T-cell (primary cell): ENCODE data around the gene GHRHR. TPM values are rescaled to one million over a fixed set of nuclear protein-coding genes. Genes with fewer than 3 reads are reported as not detected.

ENCODE experiments used
- ATAC-seq, 4 experiments: fragments of 200-7000 bp in 3 of 4; fragments of 150-1000 bp in 1 of 4; cut with Tn5 transposase; replicated peaks in 1 of 4; 1 replicate in 3 of 4; 2 replicates in 1 of 4; pipeline ENCODE4 v1.10.0; 2021; ENCODE audit warnings: moderate library complexity in 3 of 4, mild to moderate bottlenecking in 2 of 4, moderate number of reproducible peaks in 1 of 4
- CTCF ChIA-PET, 2 donors: fragments of 300-600 bp; sonication (Branson Sonifier 250); formaldehyde crosslinking; loops; one replicate each; lab custom pipeline; 2022; ENCODE audit warnings: antibody characterized with exemption in 2 of 2; lab: Charles Lee
- POLR2A ChIA-PET, 2 donors: fragments of 300-600 bp; sonication (Branson Sonifier 250); formaldehyde crosslinking; loops; one replicate each; lab custom pipeline; 2022; ENCODE audit warnings: antibody characterized with exemption in 2 of 2; lab: Charles Lee
- DNase-seq, 35 experiments: peaks; one replicate each; pipeline versions ENCODE4 v3.0.0 to v3.0.0-alpha.2; 2013 to 2023
- H3K27ac ChIP-seq: one replicate; pipeline ENCODE4 v1.5.1; 2013; ENCODE audit warnings: low read length
- H3K27me3 ChIP-seq, 2 experiments: replicated peaks in 1 of 2; 1 replicate in 1 of 2; 2 replicates in 1 of 2; pipeline versions ENCODE4 v1.6.1 to v1.7.0; 2013; ENCODE audit warnings: low read length in 1 of 2, mixed read lengths in 1 of 2; ENCODE audit not compliant: control insufficient read depth in 2 of 2, insufficient read depth in 2 of 2; ENCODE audit errors: extremely low read depth in 1 of 2
- H3K36me3 ChIP-seq, 2 donors: 1 replicate in 1 of 2; 2 replicates in 1 of 2; pipeline versions ENCODE4 v1.6.1 to v1.7.0; 2013; ENCODE audit warnings: low read length in 1 of 2; ENCODE audit not compliant: control insufficient read depth in 2 of 2, insufficient read depth in 1 of 2; ENCODE audit errors: extremely low read depth in 1 of 2
- H3K4me1 ChIP-seq, 2 experiments: 1 replicate in 1 of 2; 2 replicates in 1 of 2; pipeline versions ENCODE4 v1.6.1 to v1.7.0; 2013; ENCODE audit warnings: low read length in 2 of 2, mixed read lengths in 1 of 2; ENCODE audit not compliant: insufficient read depth in 2 of 2, control insufficient read depth in 1 of 2; ENCODE audit errors: extremely low read depth in 1 of 2
- H3K4me3 ChIP-seq, 2 donors: 1 replicate in 1 of 2; 2 replicates in 1 of 2; pipeline versions ENCODE4 v1.5.1 to v1.7.0; 2013; ENCODE audit warnings: mild to moderate bottlenecking in 2 of 2, low read length in 1 of 2, moderate library complexity in 1 of 2; ENCODE audit not compliant: control insufficient read depth in 1 of 2; ENCODE audit errors: extremely low read depth in 1 of 2
- H3K9me3 ChIP-seq: 2 replicates; pipeline ENCODE4 v1.7.0; 2013
- H3K27ac Mint-ChIP-seq, 2 donors: one replicate each; pipeline ENCODE4 v1.8.0; 2020 to 2021; ENCODE audit warnings: mild to moderate bottlenecking in 2 of 2, mixed read lengths in 2 of 2
- H3K27me3 Mint-ChIP-seq, 2 donors: one replicate each; pipeline ENCODE4 v1.8.0; 2021 to 2022; ENCODE audit warnings: mixed read lengths in 2 of 2
- H3K36me3 Mint-ChIP-seq: one replicate; pipeline ENCODE4 v1.8.0; 2021; ENCODE audit warnings: mixed read lengths
- H3K4me1 Mint-ChIP-seq, 3 donors: one replicate each; pipeline ENCODE4 v1.8.0; 2020 to 2022; ENCODE audit warnings: mixed read lengths in 3 of 3, mild to moderate bottlenecking in 1 of 3
- H3K4me3 Mint-ChIP-seq, 3 donors: one replicate each; pipeline ENCODE4 v1.8.0; 2020 to 2022; ENCODE audit warnings: mild to moderate bottlenecking in 3 of 3, mixed read lengths in 3 of 3, moderate library complexity in 3 of 3
- H3K9me3 Mint-ChIP-seq, 3 donors: one replicate each; pipeline ENCODE4 v1.8.0; 2020 to 2022; ENCODE audit warnings: mixed read lengths in 3 of 3
- WGBS: methylation state at CpG from one replicate; pipeline ENCODE4 v1.1.5; 2013; ENCODE audit warnings: missing lambda C conversion rate; ENCODE audit not compliant: insufficient coverage; 5-methylcytosine and 5-hydroxymethylcytosine counted together
- total RNA-seq, 35 experiments: library from RNA in 6 of 35; stranded (reverse) in 6 of 35; fragments of 120-200 nt in 1 of 35; gene quantifications; one replicate each; pipeline versions ENCODE4 v1.2.1 to v1.2.4 and lab custom pipeline; 2013 to 2026

Gene GHRHR
- total RNA-seq, 5 donors from 2014 or later (not counting 1 experiment from before 2014, with no cell fraction given), result not detected

DNA sequence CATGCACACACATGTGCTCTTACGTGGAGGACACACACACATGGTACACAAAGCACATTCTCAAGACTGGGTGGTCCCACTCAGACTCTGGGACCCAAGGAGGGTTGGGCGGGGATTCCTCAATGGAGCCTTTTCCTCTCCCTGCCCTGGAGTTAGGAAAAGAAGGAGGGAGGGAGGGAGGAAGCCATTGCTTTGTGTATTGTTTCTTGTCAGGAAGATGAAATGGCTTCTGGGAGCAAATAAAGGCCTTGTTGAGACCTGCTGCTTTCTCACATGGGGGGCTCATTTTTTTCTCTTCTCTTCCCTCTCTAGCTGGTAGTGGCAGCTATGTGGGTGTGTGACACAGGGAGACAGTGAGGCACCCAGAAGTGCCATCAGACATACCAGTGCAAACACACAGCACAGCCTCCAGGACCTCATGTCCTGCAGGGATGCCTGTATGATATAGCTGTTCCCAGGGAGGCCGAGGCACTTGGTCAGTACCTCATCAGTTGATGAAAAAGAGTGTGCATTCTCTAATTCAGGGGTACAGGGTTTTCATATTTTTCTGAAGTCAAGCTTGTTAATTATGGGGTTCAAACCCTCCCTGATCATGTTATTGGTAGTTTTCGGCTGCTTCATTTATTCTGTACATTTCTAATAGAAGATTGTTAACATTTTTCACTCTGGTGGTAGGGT, 46.4 kb upstream of the GHRHR start:
- Histone ChIP-seq H3K27me3 (peaks cover 0 to 4% of the 10 kb centered on the region in 2 experiments), H3K27ac (no peak overlapping the region), H3K4me1 (no peaks in the 10 kb centered on the region), H3K9me3 (no peaks in the 10 kb centered on the region), H3K4me3 (no peak overlapping the region), H3K36me3 (no peaks in the 10 kb centered on the region)
- no peaks in the 10 kb centered on the region for H3K36me3 Mint-ChIP-seq
- H3K9me3 Mint-ChIP-seq, result no peaks in the 10 kb centered on the region
- no peak for ATAC-seq
- ChIA-PET POLR2A (no interaction called here), CTCF (no interaction called here)
- H3K27me3 Mint-ChIP-seq, result no peaks in the 10 kb centered on the region
- 80% methylated on average over 2 of the region's 4 CpGs for WGBS
- H3K4me3 Mint-ChIP-seq, result no peak overlapping the region
- DNase-seq, result no peak
- no peak overlapping the region for H3K27ac Mint-ChIP-seq
- H3K4me1 Mint-ChIP-seq, result no peaks in the 10 kb centered on the region

DNA sequence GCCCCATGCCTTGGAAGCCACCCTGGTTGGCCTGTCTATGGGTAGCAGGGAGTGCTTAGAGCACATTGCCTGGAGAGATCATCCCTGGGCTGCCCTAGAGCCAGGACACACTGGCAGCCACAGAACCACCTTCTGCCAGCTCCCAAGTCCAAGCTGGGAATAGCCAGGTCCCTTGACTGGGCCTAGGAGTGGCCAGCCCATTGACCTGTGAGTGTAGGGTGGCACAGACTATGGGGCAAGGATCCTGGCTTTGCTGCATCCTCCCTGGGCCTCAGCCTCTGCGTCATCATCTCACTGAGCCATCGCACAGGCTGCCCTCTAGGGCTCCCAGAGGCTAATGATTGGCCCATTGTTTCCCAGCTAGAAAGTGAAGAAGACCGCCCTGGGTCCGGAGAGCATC, 45.1 kb upstream of the GHRHR start:
- DNase-seq (no peak), ATAC-seq (no peak)
- Mint-ChIP-seq H3K4me3 (no peak overlapping the region), H3K9me3 (no peaks in the 10 kb centered on the region), H3K36me3 (no peaks in the 10 kb centered on the region), H3K27ac (no peak overlapping the region), H3K27me3 (no peaks in the 10 kb centered on the region), H3K4me1 (no peaks in the 10 kb centered on the region)
- ChIA-PET POLR2A (interaction anchor here in 1 of 2 donors (0.7 kb wide), 1 partner anchor 698 kb away, joined by 8 read pairs; no protein-coding TSS in a partner anchor), CTCF (interaction anchor here in 1 of 2 donors (0.7 kb wide), 1 partner anchor 8 kb away, joined by 7 read pairs; no protein-coding TSS in a partner anchor)
- no peak overlapping the region for H3K4me3 ChIP-seq
- H3K27me3 ChIP-seq, result peaks cover 0 to 4% of the 10 kb centered on the region in 2 experiments
- H3K9me3 ChIP-seq, result no peaks in the 10 kb centered on the region
- H3K27ac ChIP-seq, result no peak overlapping the region
- WGBS, result 85% methylated on average over 2 of the region's 4 CpGs
- no peaks in the 10 kb centered on the region for H3K36me3 ChIP-seq
- H3K4me1 ChIP-seq, result no peaks in the 10 kb centered on the region

DNA sequence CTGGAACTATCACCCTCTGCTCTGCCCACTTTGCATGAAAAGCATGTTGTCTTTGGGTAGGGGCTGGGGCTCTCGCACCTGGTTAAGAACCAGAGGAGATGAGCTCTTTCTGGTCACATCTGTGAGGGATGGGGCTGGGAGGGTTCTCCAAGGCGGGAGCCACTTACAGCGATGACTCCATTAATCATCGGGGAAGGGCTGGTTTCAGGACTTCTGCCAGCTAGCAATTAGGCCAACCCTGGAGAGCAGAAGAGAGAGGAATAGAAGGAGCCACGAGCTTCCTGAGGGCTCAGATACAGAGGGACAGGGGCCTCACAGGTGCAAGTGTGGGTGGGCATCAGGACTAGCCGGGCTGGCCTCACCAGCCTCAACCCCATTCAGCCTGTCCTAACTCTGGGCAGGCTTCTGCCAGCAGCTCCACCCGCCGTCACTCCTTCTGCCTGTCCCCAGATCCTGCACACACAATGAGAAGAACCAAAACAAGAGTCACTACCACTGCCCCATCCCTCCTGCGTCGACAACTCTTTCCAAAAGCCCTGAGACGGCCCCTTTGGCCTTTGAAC, 43.7 kb upstream of the GHRHR start:
- POLR2A ChIA-PET, result no interaction called here

DNA sequence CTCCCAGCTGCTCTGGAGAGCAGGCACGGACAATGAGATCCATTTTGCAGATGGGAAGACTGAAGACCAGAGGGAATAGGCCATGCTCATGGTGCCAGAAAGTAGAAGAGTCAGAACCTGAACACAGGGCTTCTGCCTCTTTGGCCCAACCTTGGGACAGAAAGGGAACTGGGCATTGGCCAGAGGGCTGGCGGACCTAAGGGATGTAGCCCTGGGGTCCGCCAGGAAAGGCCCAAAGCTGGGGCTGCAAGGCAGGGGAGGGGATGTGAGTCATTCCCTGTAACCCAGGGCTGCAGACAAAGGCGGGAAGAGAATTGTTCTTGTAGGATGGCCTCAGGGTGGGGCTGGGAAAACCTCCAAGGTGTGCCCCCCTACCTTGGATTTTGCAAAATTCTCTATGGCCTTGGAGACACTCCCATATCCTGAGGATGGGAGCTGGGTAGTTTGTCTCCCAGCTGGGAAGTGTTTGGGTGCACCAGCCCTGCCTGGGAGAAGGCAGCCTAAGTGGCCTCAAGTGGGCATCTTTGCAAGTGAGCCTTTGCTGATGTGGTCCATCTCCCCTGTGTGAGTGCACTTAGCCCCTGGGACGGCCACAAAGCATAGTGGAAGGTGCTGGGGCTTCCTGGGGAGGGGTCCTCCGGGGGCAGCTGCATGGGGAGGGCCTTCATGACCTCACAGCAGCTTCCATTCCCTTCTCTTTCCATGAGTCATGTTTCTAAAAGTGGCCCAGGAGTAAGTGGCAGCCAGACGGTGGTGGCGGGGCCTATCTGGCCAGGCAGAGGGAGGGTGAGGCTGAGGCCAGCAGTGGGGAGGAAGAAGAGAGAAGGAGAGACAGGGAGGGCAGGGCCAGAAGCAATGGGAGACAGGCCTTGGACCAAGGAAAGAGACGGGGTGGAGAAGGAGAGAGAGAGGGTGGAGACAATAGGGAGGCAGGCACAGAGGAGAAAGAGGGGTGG, 42.9 kb upstream of the GHRHR start:
- H3K36me3 Mint-ChIP-seq, result no peaks in the 10 kb centered on the region
- Histone ChIP-seq H3K4me1 (no peaks in the 10 kb centered on the region), H3K27ac (no peak overlapping the region), H3K36me3 (no peaks in the 10 kb centered on the region), H3K4me3 (no peak overlapping the region), H3K27me3 (no peaks in the 10 kb centered on the region), H3K9me3 (no peaks in the 10 kb centered on the region)
- no peaks in the 10 kb centered on the region for H3K4me1 Mint-ChIP-seq
- H3K9me3 Mint-ChIP-seq, result no peaks in the 10 kb centered on the region
- no peaks in the 10 kb centered on the region for H3K27me3 Mint-ChIP-seq
- WGBS, result 66% methylated on average over 4 of the region's 9 CpGs
- ATAC-seq, result no peak
- ChIA-PET POLR2A (no interaction called here), CTCF (no interaction called here)
- no peak overlapping the region for H3K27ac Mint-ChIP-seq
- H3K4me3 Mint-ChIP-seq, result no peak overlapping the region
- no peak for DNase-seq

More for the DNA sequence above, 43.7 kb upstream of the GHRHR start:
- H3K27me3 ChIP-seq, result peaks cover 0 to under 1% of the 10 kb centered on the region in 2 experiments
- no peak overlapping the region for H3K4me3 ChIP-seq
- DNase-seq (no peak), ATAC-seq (no peak)
- no peak overlapping the region for H3K4me3 Mint-ChIP-seq
- no peaks in the 10 kb centered on the region for H3K4me1 ChIP-seq
- H3K27ac ChIP-seq, result no peak overlapping the region
- H3K4me1 Mint-ChIP-seq, result no peaks in the 10 kb centered on the region
- H3K36me3 ChIP-seq, result no peaks in the 10 kb centered on the region
- WGBS, result 79% methylated on average over 8 of the region's 11 CpGs
- no peaks in the 10 kb centered on the region for H3K27me3 Mint-ChIP-seq
- no peaks in the 10 kb centered on the region for H3K9me3 ChIP-seq
- CTCF ChIA-PET, result interaction anchor here in 1 of 2 donors (0.7 kb wide), 1 partner anchor 16 kb away, joined by 3 read pairs; no protein-coding TSS in a partner anchor
- no peaks in the 10 kb centered on the region for H3K9me3 Mint-ChIP-seq
- no peak overlapping the region for H3K27ac Mint-ChIP-seq
- H3K36me3 Mint-ChIP-seq, result no peaks in the 10 kb centered on the region

DNA sequence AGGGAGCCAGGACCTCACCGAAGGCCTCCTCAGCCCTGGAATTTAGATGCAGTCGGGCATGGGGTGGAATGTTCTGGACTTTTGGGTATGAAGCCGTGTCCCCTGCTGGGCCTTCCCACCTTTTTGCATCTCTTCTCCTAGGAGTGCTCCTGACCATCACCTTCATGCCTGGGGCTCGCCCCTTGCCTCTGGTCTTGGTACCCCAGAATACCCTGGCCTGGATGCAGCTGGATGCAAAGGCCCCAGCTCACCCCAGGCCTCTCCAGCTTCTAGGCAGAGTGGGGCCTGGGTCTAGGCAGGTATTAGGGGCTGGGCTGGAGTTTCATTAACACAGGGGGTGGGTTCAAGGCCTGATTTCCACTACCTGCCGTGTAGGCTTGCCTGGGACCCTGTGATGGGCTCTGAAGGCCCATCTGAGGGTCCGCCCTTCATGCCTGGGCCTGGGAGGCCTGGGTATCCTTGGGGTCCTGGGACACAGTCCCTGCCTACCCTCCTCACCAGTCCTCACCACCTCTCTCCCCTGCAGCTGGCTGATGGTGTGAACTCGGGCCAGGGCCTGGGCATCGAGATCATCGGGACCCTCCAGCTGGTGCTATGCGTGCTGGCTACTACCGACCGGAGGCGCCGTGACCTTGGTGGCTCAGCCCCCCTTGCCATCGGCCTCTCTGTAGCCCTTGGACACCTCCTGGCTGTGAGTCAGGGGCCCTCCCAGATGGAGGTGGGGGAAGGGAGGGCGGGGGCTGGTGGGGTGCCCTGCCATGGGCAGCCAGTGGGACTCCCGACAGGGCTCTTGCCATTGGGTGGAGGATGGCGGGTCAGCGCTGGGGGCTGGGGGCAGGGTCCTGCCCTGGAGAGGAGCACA, 42.0 kb upstream of the GHRHR start:
- WGBS, result 92% methylated on average over 9 of the region's 19 CpGs
- peaks cover 0 to 2% (median 0%) of the 10 kb centered on the region in 3 donors for H3K9me3 Mint-ChIP-seq

More for the DNA sequence above, 42.0 kb upstream of the GHRHR start:
- Histone ChIP-seq H3K27ac (no peak overlapping the region), H3K9me3 (no peaks in the 10 kb centered on the region), H3K4me1 (no peaks in the 10 kb centered on the region), H3K36me3 (no peaks in the 10 kb centered on the region), H3K4me3 (no peak overlapping the region), H3K27me3 (no peaks in the 10 kb centered on the region)
- Mint-ChIP-seq H3K4me3 (no peak overlapping the region), H3K27ac (no peak overlapping the region), H3K36me3 (no peaks in the 10 kb centered on the region), H3K4me1 (no peaks in the 10 kb centered on the region), H3K27me3 (no peaks in the 10 kb centered on the region)
- ATAC-seq, result no peak
- DNase-seq, result peak in 1 of 35 experiments; percentile 20
- ChIA-PET POLR2A (no interaction called here), CTCF (no interaction called here)
